ENCODE data around the gene DYRK1B. TPM values are rescaled to one million over a fixed set of nuclear protein-coding genes. Genes with fewer than 3 reads are reported as not detected.

The DYRK1B gene
- total RNA-seq, 6 experiments from 2014 or later, result 2.5 to 6.3 (median 4.4) TPM

DNA sequence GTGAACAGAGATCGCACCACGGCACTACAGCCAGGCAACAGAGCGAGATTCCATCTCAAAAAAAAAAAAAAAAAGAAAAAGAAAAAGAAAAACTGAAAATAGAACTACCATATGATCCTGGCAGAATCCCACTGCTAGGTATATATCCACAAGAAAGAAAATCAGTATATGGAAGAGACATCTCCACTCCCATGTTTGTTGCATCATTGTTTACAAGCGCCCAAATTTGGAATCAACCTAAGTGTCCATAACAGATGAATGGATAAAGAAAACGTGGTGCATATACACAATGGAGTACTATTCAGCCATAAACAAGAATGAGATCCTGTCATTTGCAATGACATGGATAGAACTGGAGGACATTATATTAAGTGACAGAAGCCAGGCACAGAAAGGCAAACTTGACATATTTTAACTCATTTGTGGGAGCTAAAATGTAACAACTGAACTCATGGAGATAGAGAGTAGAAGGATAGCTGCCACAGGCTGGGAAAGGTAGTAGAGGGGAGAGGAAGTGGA, 26.1 kb downstream of the DYRK1B start:
- ATAC-seq (no peak), DNase-seq (no peak)
- TF ChIP-seq, protein P1, sequence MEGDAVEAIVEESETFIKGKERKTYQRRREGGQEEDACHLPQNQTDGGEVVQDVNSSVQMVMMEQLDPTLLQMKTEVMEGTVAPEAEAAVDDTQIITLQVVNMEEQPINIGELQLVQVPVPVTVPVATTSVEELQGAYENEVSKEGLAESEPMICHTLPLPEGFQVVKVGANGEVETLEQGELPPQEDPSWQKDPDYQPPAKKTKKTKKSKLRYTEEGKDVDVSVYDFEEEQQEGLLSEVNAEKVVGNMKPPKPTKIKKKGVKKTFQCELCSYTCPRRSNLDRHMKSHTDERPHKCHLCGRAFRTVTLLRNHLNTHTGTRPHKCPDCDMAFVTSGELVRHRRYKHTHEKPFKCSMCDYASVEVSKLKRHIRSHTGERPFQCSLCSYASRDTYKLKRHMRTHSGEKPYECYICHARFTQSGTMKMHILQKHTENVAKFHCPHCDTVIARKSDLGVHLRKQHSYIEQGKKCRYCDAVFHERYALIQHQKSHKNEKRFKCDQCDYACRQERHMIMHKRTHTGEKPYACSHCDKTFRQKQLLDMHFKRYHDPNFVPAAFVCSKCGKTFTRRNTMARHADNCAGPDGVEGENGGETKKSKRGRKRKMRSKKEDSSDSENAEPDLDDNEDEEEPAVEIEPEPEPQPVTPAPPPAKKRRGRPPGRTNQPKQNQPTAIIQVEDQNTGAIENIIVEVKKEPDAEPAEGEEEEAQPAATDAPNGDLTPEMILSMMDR (IDR thresholded peaks at IDR 0.05), result no peak
- TF ChIP-seq POLR2A (IDR thresholded peaks at IDR 0.05), result no peak
- WGBS (ENCODE audit: insufficient coverage, low coverage, low lambda C conversion rate, missing lambda C conversion rate), result 66% methylated on average over 5 of the region's 5 CpGs
- Histone ChIP-seq H3K27ac (no peak overlapping the region), H3K27me3 (no peaks in the 10 kb centered on the region), H3K36me3 (no peaks in the 10 kb centered on the region), H3K4me1 (no peaks in the 10 kb centered on the region), H3K9me3 (no peaks in the 10 kb centered on the region), H3K4me3 (no peak overlapping the region)
- intact Hi-C loops (cut with DNase I), result no loop called here

DNA sequence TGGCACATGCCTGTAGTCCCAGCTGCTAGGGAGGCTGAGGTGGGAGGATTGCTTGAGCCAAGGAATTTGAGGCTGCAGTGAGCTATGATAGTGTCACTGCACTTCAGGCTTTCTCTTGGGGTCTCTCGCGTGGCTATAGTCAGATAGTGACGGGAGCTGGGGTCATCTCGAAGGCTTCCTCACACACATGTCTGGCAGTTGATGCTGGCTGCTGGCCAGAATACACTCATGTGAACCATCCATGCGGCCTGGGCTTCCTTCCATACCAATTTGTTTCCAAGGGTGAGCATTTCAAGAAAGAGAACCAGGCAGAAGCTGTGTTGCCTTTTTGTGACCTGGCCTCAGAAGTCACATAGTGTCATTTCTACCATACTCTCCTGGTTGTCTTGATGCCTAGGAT, 28.9 kb downstream of the DYRK1B start:
- WGBS (ENCODE audit: insufficient coverage, low coverage, low lambda C conversion rate, missing lambda C conversion rate), result 50% methylated on average over 1 of the region's 5 CpGs
- H3K4me3 ChIP-seq, result no peak overlapping the region
- no peak for ATAC-seq
- H3K36me3 ChIP-seq, result no peaks in the 10 kb centered on the region
- no peak for DNase-seq
- TF ChIP-seq POLR2A (IDR thresholded peaks at IDR 0.05), result no peak
- TF ChIP-seq, protein P1 (IDR thresholded peaks at IDR 0.05), result no peak
- no peaks in the 10 kb centered on the region for H3K9me3 ChIP-seq
- no peak overlapping the region for H3K27ac ChIP-seq
- no peaks in the 10 kb centered on the region for H3K4me1 ChIP-seq
- intact Hi-C loops (cut with DNase I), result no loop called here
- H3K27me3 ChIP-seq, result no peaks in the 10 kb centered on the region

DNA sequence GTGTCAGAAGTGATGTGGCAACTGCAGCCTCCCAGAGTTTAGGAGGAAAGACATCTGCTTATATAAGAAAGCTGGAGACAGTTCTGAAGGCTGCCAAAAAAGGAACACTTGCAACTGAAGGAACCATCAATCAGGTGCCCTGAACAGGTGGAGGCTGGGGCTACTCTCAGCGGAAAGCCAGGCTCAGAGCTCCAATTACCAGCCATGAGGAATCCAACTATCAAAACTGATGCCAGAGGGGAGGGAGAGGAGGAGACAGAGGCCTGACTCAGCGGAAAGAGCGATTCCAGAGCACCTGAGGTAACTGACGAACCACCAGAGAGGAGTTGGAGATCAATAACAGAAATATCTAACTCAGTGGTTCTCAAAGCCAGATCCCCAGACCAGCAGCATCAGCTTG, 31.0 kb downstream of the DYRK1B start:
- TF ChIP-seq POLR2A (IDR thresholded peaks at IDR 0.05), result no peak
- TF ChIP-seq, protein P1 (IDR thresholded peaks at IDR 0.05), result no peak
- 0% methylated on average over 1 of the region's 4 CpGs for WGBS (ENCODE audit: insufficient coverage, low coverage, low lambda C conversion rate, missing lambda C conversion rate)
- ATAC-seq (no peak), DNase-seq (no peak)
- Histone ChIP-seq H3K27me3 (no peaks in the 10 kb centered on the region), H3K36me3 (no peaks in the 10 kb centered on the region), H3K27ac (no peak overlapping the region), H3K9me3 (no peaks in the 10 kb centered on the region), H3K4me3 (no peak overlapping the region), H3K4me1 (no peaks in the 10 kb centered on the region)
- intact Hi-C loops (cut with DNase I), result no loop called here

DNA sequence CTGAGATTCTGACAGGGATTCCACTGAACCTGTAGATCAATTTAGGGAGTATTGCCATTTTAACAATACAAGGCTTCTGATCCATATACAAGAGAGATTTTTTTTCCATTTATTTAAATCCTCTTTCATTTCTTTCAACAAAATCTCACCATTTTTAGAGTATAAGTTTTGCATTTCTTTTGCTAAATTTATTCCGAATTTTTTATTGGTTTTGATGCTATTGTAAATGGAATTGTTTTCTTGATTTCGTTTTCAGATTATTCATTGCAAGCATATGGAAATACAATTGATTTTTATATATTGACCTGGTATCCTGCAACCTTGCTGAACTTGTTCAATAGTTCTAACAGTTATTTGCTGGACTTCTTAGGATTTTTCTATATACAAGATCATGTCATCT, 36.9 kb downstream of the DYRK1B start:
- Histone ChIP-seq H3K27me3 (no peaks in the 10 kb centered on the region), H3K36me3 (no peaks in the 10 kb centered on the region), H3K4me1 (no peaks in the 10 kb centered on the region), H3K9me3 (no peaks in the 10 kb centered on the region), H3K27ac (no peak overlapping the region), H3K4me3 (no peak overlapping the region)
- no peak for ATAC-seq
- TF ChIP-seq, protein P1 (IDR thresholded peaks at IDR 0.05), result no peak
- TF ChIP-seq POLR2A (IDR thresholded peaks at IDR 0.05), result no peak
- 31% methylated on average over 2 of the region's 2 CpGs for WGBS (ENCODE audit: insufficient coverage, low coverage, low lambda C conversion rate, missing lambda C conversion rate)
- DNase-seq, result no peak
- intact Hi-C loops (cut with DNase I), result loop anchor here in 1 of 2 donors (10.0 kb wide), 1 partner anchor 48 kb away; the partner anchor contains the start of gene FBL
